Measurements from ENCODE around the gene DR1. TPM values are rescaled to one million over a fixed set of nuclear protein-coding genes. Genes with fewer than 3 reads are reported as not detected.

DR1 gene
- total RNA-seq, 6 experiments from 2014 or later, result 15.7 to 26.7 (median 17.7) TPM

GRCh38 chr1:93328809-93329760 is 16.6 kb upstream of the DR1 start:
- intact Hi-C loops (cut with DNase I), result no loop called here
- peaks cover 0 to 11% (median 3%) of the 10 kb centered on the region in 4 donors for H3K4me1 ChIP-seq
- ATAC-seq, result no peak
- no peaks in the 10 kb centered on the region for H3K9me3 ChIP-seq
- H3K27me3 ChIP-seq, result no peaks in the 10 kb centered on the region
- H3K27ac ChIP-seq, result no peak overlapping the region
- no peak for TF ChIP-seq CTCF (IDR thresholded peaks at IDR 0.05)
- no peak for TF ChIP-seq POLR2A (IDR thresholded peaks at IDR 0.05)
- no peak for DNase-seq
- no peaks in the 10 kb centered on the region for H3K36me3 ChIP-seq
- 71% methylated on average over 2 of the region's 3 CpGs for WGBS (ENCODE audit: insufficient coverage, low coverage, low lambda C conversion rate, missing lambda C conversion rate)
- no peak overlapping the region for H3K4me3 ChIP-seq

DNA sequence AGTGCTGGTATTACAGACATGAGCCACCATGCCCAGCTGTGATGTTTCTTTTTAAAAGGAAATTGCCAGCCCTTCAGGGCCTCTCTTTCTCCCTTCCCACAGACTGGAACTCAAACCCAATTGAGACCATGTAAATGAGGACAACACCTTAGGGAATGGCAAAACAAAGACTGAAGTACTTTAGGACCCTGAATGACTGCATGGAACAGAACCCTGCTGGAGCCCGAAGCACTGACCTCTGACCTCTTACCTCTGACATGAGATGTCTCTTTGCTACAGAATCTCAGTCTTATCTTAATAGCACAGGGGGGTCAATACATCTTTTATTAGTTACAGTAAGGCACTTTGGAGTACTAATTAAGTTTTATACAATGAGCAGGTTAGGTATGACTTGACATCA is 15.5 kb upstream of the DR1 start:
- H3K36me3 ChIP-seq, result no peaks in the 10 kb centered on the region
- H3K9me3 ChIP-seq, result no peaks in the 10 kb centered on the region
- no peak overlapping the region for H3K4me3 ChIP-seq
- intact Hi-C loops (cut with DNase I), result no loop called here
- H3K27me3 ChIP-seq, result no peaks in the 10 kb centered on the region
- no peaks in the 10 kb centered on the region for H3K4me1 ChIP-seq
- 31% methylated on average over 1 of the region's 1 CpG for WGBS (ENCODE audit: insufficient coverage, low coverage, low lambda C conversion rate, missing lambda C conversion rate)
- DNase-seq (no peak), ATAC-seq (no peak)
- no peak overlapping the region for H3K27ac ChIP-seq
- TF ChIP-seq CTCF (IDR thresholded peaks at IDR 0.05), result no peak
- no peak for TF ChIP-seq POLR2A (IDR thresholded peaks at IDR 0.05)

- no peaks in the 10 kb centered on the region for H3K36me3 ChIP-seq
- intact Hi-C loops (cut with DNase I), result no loop called here
- DNase-seq, result no peak
- no peak for TF ChIP-seq CTCF (IDR thresholded peaks at IDR 0.05)
- no peak for ATAC-seq
- H3K27me3 ChIP-seq, result no peaks in the 10 kb centered on the region
- no peaks in the 10 kb centered on the region for H3K4me1 ChIP-seq
- no peaks in the 10 kb centered on the region for H3K9me3 ChIP-seq
- WGBS (ENCODE audit: insufficient coverage, low coverage, low lambda C conversion rate, missing lambda C conversion rate), result 62% methylated on average over 3 of the region's 3 CpGs
- H3K4me3 ChIP-seq, result no peak overlapping the region
- no peak overlapping the region for H3K27ac ChIP-seq
These were observed 15.1 kb upstream of the DR1 start for GRCh38 chr1:93330617-93331016.

DNA sequence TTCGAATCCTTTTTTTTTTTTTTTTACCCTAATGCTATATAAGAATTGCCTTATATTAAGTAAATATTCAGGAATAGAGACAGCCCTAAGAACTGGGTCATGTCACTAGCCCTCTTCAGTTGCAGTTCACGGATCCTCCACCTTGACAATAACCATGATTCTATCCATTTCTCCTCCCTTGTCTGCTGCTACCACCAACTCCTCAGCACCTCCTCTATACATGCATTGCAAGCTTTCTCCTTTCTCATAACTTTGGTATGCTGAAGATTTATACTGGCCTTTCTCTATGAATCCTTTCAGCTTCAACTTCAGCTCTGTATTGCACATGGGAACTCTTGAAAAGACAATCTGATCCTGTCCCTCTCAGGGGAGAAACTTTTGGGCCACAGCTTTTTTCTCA is 14.3 kb upstream of the DR1 start:
- no peaks in the 10 kb centered on the region for H3K4me1 ChIP-seq
- H3K4me3 ChIP-seq, result no peak overlapping the region
- 80% methylated on average over 2 of the region's 2 CpGs for WGBS (ENCODE audit: insufficient coverage, low coverage, low lambda C conversion rate, missing lambda C conversion rate)
- intact Hi-C loops (cut with DNase I), result no loop called here
- no peaks in the 10 kb centered on the region for H3K36me3 ChIP-seq
- no peaks in the 10 kb centered on the region for H3K27me3 ChIP-seq
- no peaks in the 10 kb centered on the region for H3K9me3 ChIP-seq
- no peak for DNase-seq
- TF ChIP-seq CTCF (IDR thresholded peaks at IDR 0.05), result no peak
- TF ChIP-seq POLR2A (IDR thresholded peaks at IDR 0.05), result no peak
- no peak for ATAC-seq
- H3K27ac ChIP-seq, result no peak overlapping the region

All from right lobe of liver (tissue), 6 donors.